Measurements from ENCODE around the gene LGALS8.

The LGALS8 gene

GRCh38 chr1:236522937-236523703 lies 662 bp upstream of the LGALS8 start:
- Histone ChIP-seq H3K27me3 (replicated peaks; ENCODE audit: control insufficient read depth, insufficient read depth, low read length) (no peaks in the 10 kb centered on the region), H3K4me3 (replicated peaks; ENCODE audit: low read depth, low read length) (peak overlapping the region; percentile 81), H3K36me3 (ENCODE audit: control insufficient read depth, insufficient read depth, low read length) (no peaks in the 10 kb centered on the region)
- no peak for TF ChIP-seq CTCF (IDR thresholded peaks at IDR 0.05; ENCODE audit: insufficient read depth, low read length, poor library complexity, severe bottlenecking)
- DNase-seq (ENCODE audit: extremely low read depth, insufficient read length) = no peak

- no peak for TF ChIP-seq CTCF (IDR thresholded peaks at IDR 0.05; ENCODE audit: insufficient read depth, low read length, poor library complexity, severe bottlenecking)
- peak; percentile 64 for DNase-seq (ENCODE audit: extremely low read depth, insufficient read length)
- Histone ChIP-seq H3K4me3 (replicated peaks; ENCODE audit: low read depth, low read length) (peak overlapping the region; percentile 81), H3K36me3 (ENCODE audit: control insufficient read depth, insufficient read depth, low read length) (no peaks in the 10 kb centered on the region; the same call in 1 of the 2 replicates), H3K27me3 (replicated peaks; ENCODE audit: control insufficient read depth, insufficient read depth, low read length) (no peaks in the 10 kb centered on the region)
Measured at GRCh38 chr1:236524142-236524894, 536 bp downstream of the LGALS8 start.

GRCh38 chr1:236524895-236525184 lies 1.1 kb downstream of the LGALS8 start:
- Histone ChIP-seq H3K36me3 (ENCODE audit: control insufficient read depth, insufficient read depth, low read length) (no peaks in the 10 kb centered on the region; the same call in 1 of the 2 replicates), H3K4me3 (replicated peaks; ENCODE audit: low read depth, low read length) (peak overlapping the region; percentile 81), H3K27me3 (replicated peaks; ENCODE audit: control insufficient read depth, insufficient read depth, low read length) (no peaks in the 10 kb centered on the region)
- no peak for TF ChIP-seq CTCF (IDR thresholded peaks at IDR 0.05; ENCODE audit: insufficient read depth, low read length, poor library complexity, severe bottlenecking)
- DNase-seq (ENCODE audit: extremely low read depth, insufficient read length) = no peak

GRCh38 chr1:236526079-236526478 lies 2.3 kb downstream of the LGALS8 start:
- Histone ChIP-seq H3K4me3 (replicated peaks; ENCODE audit: low read depth, low read length) (no peak overlapping the region), H3K36me3 (ENCODE audit: control insufficient read depth, insufficient read depth, low read length) (no peaks in the 10 kb centered on the region; the same call in 1 of the 2 replicates), H3K27me3 (replicated peaks; ENCODE audit: control insufficient read depth, insufficient read depth, low read length) (no peaks in the 10 kb centered on the region)
- TF ChIP-seq CTCF (IDR thresholded peaks at IDR 0.05; ENCODE audit: insufficient read depth, low read length, poor library complexity, severe bottlenecking) = no peak
- no peak for DNase-seq (ENCODE audit: extremely low read depth, insufficient read length)

- Histone ChIP-seq H3K27me3 (replicated peaks; ENCODE audit: control insufficient read depth, insufficient read depth, low read length) (no peaks in the 10 kb centered on the region), H3K4me3 (replicated peaks; ENCODE audit: low read depth, low read length) (no peak overlapping the region), H3K36me3 (ENCODE audit: control insufficient read depth, insufficient read depth, low read length) (no peaks in the 10 kb centered on the region; the same call in 1 of the 2 replicates)
- TF ChIP-seq CTCF (IDR thresholded peaks at IDR 0.05; ENCODE audit: insufficient read depth, low read length, poor library complexity, severe bottlenecking) = no peak
- no peak for DNase-seq (ENCODE audit: extremely low read depth, insufficient read length)
Measured at GRCh38 chr1:236530286-236530685, 6.5 kb downstream of the LGALS8 start.

Measured in GM06990 (cell line).